ENCODE results near the gene DCAF12. TPM values are rescaled to one million over a fixed set of nuclear protein-coding genes. Genes with fewer than 3 reads are reported as not detected.

Gene DCAF12
- total and polyA plus RNA-seq, 2 of the 4 experiments (the other 2 are of a cell fraction), result 7.2 to 17.1 TPM

- Histone ChIP-seq H2BK120ac (ENCODE audit: low read depth, low read length) (no peak overlapping the region), H2AK9ac (replicated peaks; ENCODE audit: low read depth, low read length, poor library complexity) (no peak overlapping the region), H4K20me1 (ENCODE audit: insufficient read depth, low read length) (peaks cover 11% of the 10 kb centered on the region), H4K5ac (ENCODE audit: low read depth, low read length) (no peak overlapping the region), H2AFZ (replicated peaks; ENCODE audit: low read length, poor library complexity) (no peak overlapping the region), H3K9me3 (ENCODE audit: control insufficient read depth, insufficient read depth, low read length) (no peaks in the 10 kb centered on the region), H4K8ac (ENCODE audit: low read depth in 2 of 2, low read length in 2 of 2) (no peak overlapping the region), H3K4me2 (ENCODE audit: low read depth, low read length) (no peak overlapping the region), H2BK20ac (ENCODE audit: low read depth, low read length) (no peak overlapping the region), H3K18ac (ENCODE audit: low read depth, low read length) (no peak overlapping the region), H3K9me1 (ENCODE audit: insufficient read depth, low read length) (peaks cover 9% of the 10 kb centered on the region), H3K4me1 (ENCODE audit: control insufficient read depth, insufficient read depth, low read length) (peaks cover 6% of the 10 kb centered on the region), H3K14ac (replicated peaks; ENCODE audit: low read depth, low read length) (no peak overlapping the region), H3K4me3 (ENCODE audit: insufficient read depth, low read depth, low read length) (no peak overlapping the region), H3K27me3 (ENCODE audit: control insufficient read depth, insufficient read depth, low read length) (no peaks in the 10 kb centered on the region), H3K79me1 (ENCODE audit: low read depth in 1 of 2, low read length in 2 of 2) (peaks cover 22 to 64% of the 10 kb centered on the region in 2 experiments), H2BK5ac (ENCODE audit: low read depth, low read length, poor library complexity, severe bottlenecking) (no peak overlapping the region), H3K9ac (ENCODE audit: low read depth, low read length) (no peak overlapping the region), H3K23ac (ENCODE audit: low read depth, low read length) (no peak overlapping the region), H2BK15ac (ENCODE audit: low read depth, low read length) (no peak overlapping the region), H3K27ac (ENCODE audit: insufficient read depth, low read length) (no peak overlapping the region), H2AK5ac (ENCODE audit: low read depth, low read length) (no peak overlapping the region), H3K56ac (ENCODE audit: extremely low read depth, insufficient read depth, low read length) (no peak overlapping the region), H3K36me3 (ENCODE audit: control insufficient read depth, insufficient read depth, low read length) (peaks cover 12% of the 10 kb centered on the region), H4K91ac (ENCODE audit: insufficient read depth, low read depth, low read length) (no peak overlapping the region), H3K4ac (ENCODE audit: low read depth, low read length) (no peak overlapping the region)
- BruUV-seq (replicated peaks), result no TSS peak
- CTCF ChIA-PET, result no interaction called here
- 66% methylated on average over 3 of the region's 3 CpGs; no CpG with 5 or more reads in 1 of the 2 experiments for WGBS, 2 experiments (ENCODE audit: extremely low coverage in 2 of 2, insufficient read length in 1 of 2)
- TF ChIP-seq CTCF (conservative IDR thresholded peaks at IDR 0.05; ENCODE audit: low read depth, low read length) (no peak), FOS (IDR thresholded peaks at IDR 0.05; ENCODE audit: low read depth, low read length) (no peak), CHD1 (IDR thresholded peaks at IDR 0.05; ENCODE audit: low read depth, low read length) (no peak), ELK1 (IDR thresholded peaks at IDR 0.05; ENCODE audit: borderline replicate concordance, low read depth, low read length) (no peak), MAFK (IDR thresholded peaks at IDR 0.05; ENCODE audit: low read depth, low read length) (no peak), RAD21 (IDR thresholded peaks at IDR 0.05; ENCODE audit: low read length) (no peak), MAZ (IDR thresholded peaks at IDR 0.05; ENCODE audit: borderline replicate concordance, low read depth, low read length) (no peak), BHLHE40 (IDR thresholded peaks at IDR 0.05; ENCODE audit: low read depth, low read length) (no peak), USF2 (IDR thresholded peaks at IDR 0.05; ENCODE audit: low read depth, low read length) (no peak), POLR2A (IDR thresholded peaks at IDR 0.05; ENCODE audit: low read depth, low read length) (no peak)
- DNase-seq (no peak), ATAC-seq (ENCODE audit: low read depth) (no peak)
- intact Hi-C loops (cut with micrococcal nuclease), result loop anchor here (10.0 kb wide), 1 partner anchor 203 kb away; the partner anchor contains the start of genes KIF24 and NUDT2
- POLR2A ChIA-PET (ENCODE audit: unreplicated experiment), result no interaction called here
- in situ Hi-C loops (cut with MboI; ENCODE audit: low sequenced_read_pairs), result no loop called here
- dilution Hi-C loops (cut with HindIII; ENCODE audit: low sequenced_read_pairs, unreplicated experiment), result no loop called here
Measured at GRCh38 chr9:34121996-34122395, 4.5 kb downstream of the DCAF12 start.
